ENCODE measurements around the gene RXRG.

RXRG gene

DNA sequence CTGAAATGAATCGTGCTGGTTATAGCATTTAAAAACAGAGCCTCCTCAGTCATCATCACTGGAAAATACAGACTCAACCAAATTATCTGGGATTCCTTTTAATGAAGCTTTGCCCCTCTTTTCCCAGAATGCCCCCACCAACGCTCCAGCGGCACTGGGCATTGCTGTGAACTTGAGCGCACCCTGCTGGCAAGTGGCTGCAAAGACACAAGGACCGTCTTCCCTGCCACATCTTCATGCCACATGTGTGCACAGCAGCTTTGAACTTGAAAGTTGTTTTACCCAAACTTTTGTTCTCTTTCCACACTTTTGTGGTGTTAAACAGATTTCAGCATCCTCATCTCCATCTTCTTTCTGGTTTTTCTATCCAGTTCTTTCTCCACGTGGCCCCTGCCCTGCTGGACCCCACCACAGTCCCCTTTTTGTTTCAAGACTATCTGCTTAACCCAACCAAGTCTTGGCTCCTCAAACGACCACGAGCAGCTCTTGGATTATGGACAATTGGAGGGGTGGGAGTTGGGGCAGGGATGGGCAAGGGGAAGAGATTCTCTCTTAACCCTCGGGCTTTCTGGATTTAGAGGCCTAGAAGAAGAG is 75.6 kb downstream of the RXRG start:
- DNase-seq (ENCODE audit: low read depth), result peak; percentile 21

DNA sequence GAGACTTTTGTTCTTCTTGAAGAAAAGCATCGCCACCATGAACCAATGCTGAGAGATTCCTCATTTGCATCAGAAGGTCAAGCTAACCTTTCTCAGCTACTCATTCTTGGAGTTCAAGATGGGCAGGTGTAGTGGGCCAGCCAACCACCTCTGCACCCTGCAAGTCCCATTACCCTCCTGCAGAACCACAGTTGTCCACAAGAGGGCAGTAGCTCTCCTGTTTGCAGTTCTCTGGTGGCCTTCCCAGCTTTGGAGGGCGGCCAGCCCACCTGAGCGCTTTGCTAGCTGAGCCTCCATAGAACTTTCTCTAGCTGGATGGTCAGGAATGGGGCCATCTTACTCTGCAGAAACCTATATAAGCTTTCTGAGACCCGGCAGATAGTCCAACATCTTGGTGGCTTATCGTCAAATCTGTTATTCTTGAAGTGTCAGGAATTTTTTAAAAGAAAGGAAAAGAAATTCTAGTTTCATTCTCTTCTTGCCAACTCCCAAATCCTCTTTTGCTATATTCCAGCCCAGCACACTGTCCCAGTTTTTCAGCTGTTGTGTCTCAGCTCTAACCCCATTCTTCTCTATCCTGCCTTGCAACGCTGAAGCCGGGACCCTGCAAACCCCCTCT is 77.4 kb downstream of the RXRG start:
- DNase-seq (ENCODE audit: low read depth), result peak; percentile 56

DNA sequence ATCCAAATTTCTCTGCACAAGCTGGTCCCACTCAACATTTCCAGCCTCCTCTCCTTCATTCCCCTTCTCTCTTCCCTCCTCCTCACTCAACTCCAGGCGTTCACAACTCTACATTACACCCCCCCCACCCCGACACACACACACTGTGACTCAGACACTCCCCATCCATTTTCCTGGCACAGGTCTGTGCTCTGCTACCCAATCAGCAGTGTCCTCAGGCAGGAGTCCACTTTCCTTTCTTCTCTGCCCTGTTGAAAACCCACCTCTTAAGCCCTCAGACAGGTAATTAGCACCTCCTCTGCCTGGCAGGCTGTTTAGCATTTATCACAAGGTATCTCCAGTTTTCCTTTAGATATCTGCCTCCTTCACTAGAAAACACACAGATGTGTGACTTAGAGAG is 79.6 kb downstream of the RXRG start:
- DNase-seq (ENCODE audit: low read depth), result no peak

GRCh38 chr1:165364568-165365133 is 80.3 kb downstream of the RXRG start:
- no peak for DNase-seq (ENCODE audit: low read depth)

GRCh38 chr1:165356876-165357275 is 88.0 kb downstream of the RXRG start:
- no peak for DNase-seq (ENCODE audit: low read depth)

- no peak for DNase-seq (ENCODE audit: low read depth)
These were observed 88.7 kb downstream of the RXRG start, which contains the start of gene LMX1A for GRCh38 chr1:165355977-165356811. TSS of gene LMX1A (minus strand) at chr1:165356715. CDS start at chr1:165355559, 1,156 bp downstream.

DNA sequence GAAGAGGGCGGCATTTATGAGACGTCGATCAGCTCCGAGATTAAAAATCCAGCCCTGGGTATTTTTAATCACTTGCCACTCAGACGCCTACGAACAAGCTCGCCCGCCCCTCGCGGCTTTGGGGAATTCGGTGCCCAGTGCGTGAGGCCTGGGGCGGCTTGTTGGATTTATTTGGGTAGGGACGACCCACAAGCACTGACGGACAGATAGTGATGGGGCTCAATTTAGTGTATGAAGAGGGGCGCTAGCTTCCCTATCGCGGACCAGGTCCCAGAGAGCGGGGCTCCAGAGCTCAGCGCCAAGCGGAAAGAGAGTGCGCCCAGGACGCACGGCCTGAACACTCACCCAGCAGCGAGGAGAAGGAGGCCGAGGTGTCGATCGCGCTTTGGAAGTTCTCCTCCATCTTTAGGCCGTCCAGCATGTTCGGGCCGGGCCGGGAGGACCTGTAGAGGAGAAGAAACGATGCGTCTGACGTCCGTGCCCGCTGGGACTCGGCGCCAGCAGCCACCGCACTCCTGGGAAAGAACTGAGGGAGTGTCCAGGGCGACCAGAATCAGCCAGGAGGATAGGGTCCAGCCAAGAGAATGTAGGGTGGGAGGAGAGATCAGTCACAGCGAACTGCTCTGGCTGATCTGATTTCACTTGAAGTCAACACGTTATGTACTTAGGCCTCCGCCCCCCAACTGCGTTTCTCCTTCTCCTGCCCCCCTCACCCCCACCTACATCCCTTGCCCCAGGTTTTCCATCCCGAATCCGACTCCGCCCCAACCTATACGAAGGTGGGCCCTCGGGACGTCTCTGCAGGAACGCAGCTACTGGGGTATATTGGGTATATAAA is 89.6 kb downstream of the RXRG start:
- DNase-seq (ENCODE audit: low read depth), result no peak

- DNase-seq (ENCODE audit: low read depth), result no peak
These were observed 90.2 kb downstream of the RXRG start for GRCh38 chr1:165354739-165355138.

GRCh38 chr1:165353731-165354671 is 90.9 kb downstream of the RXRG start:
- DNase-seq (ENCODE audit: low read depth), result no peak

- no peak for DNase-seq (ENCODE audit: low read depth)
These were observed 92.3 kb downstream of the RXRG start for GRCh38 chr1:165352442-165353293.

GRCh38 chr1:165351863-165352441 is 93.0 kb downstream of the RXRG start:
- DNase-seq (ENCODE audit: low read depth), result no peak
